Sigmoid colon (tissue), 4 donors: ENCODE measurements around the gene ADARB2.

Source experiments
- EP300 ChIP-seq, 4 donors: sonication (generic); formaldehyde crosslinking; IDR thresholded peaks; one replicate each; pipeline ENCODE4 v1.6.1; 2017; ENCODE audit warnings: antibody characterized with exemption in 4 of 4
- POLR2AphosphoS5 ChIP-seq, 4 donors: sonication (generic); formaldehyde crosslinking; IDR thresholded peaks; one replicate each; pipeline ENCODE4 v1.6.1; 2017; ENCODE audit warnings: antibody characterized with exemption in 4 of 4
- TF ChIP-seq, protein P1 (sequence below), 4 experiments: fragments of 450-650 bp in 3 of 4; fragments of 200-600 bp in 1 of 4; IDR thresholded peaks; one replicate each; pipeline ENCODE4 v1.5.1; 2016 to 2019; ENCODE audit warnings: antibody characterized with exemption in 4 of 4, mild to moderate bottlenecking in 3 of 4, moderate library complexity in 2 of 4

DNA sequence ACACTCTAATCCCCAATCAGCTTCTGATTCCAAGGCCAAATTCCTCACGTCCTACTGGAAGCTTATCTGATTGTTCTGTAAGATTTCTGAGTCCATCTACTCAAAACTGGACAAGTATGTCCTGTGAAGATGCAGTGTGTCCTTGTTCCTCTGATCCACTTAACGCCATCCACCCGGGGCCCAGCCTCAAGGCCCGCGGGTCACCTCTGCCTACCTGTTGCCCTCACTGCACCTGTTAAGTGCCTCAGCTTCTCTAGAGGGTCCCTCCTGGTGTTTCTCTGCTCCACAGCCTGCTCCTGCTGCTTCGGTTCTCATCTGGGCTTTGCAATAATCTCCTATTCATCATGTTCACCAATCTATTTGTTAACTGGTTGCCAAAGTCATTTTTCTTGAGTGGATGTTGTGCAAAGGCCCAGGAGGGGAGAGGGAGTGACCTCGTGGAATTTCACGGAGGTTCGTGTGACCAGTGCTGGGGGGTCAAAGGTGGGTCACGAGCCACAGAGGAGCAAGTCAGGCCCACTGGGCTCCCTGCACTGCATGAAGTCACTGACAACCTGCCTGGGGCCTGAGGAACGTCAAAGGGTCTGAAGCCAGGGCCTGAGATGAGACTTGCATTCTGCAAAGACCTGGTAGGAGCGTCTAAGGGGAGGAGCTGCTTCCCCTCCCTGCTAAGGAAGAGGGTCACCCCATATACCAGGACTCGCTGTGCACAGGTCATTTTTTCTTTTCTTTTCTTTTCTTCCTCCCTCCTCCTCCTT is 343.0 kb downstream of the ADARB2 start:
- TF ChIP-seq, protein P1, sequence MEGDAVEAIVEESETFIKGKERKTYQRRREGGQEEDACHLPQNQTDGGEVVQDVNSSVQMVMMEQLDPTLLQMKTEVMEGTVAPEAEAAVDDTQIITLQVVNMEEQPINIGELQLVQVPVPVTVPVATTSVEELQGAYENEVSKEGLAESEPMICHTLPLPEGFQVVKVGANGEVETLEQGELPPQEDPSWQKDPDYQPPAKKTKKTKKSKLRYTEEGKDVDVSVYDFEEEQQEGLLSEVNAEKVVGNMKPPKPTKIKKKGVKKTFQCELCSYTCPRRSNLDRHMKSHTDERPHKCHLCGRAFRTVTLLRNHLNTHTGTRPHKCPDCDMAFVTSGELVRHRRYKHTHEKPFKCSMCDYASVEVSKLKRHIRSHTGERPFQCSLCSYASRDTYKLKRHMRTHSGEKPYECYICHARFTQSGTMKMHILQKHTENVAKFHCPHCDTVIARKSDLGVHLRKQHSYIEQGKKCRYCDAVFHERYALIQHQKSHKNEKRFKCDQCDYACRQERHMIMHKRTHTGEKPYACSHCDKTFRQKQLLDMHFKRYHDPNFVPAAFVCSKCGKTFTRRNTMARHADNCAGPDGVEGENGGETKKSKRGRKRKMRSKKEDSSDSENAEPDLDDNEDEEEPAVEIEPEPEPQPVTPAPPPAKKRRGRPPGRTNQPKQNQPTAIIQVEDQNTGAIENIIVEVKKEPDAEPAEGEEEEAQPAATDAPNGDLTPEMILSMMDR (IDR thresholded peaks at IDR 0.05) = no peak
- no peak for TF ChIP-seq POLR2AphosphoS5 (IDR thresholded peaks at IDR 0.05)
- TF ChIP-seq EP300 (IDR thresholded peaks at IDR 0.05) = no peak
